GM19099 (cell line): ENCODE results near the gene DUSP14.

Experiments used
- POLR2A ChIP-seq: IDR thresholded peaks from 3 replicates; pipeline ENCODE4 v1.6.1; 2011; ENCODE audit warnings: low read depth; ENCODE audit not compliant: insufficient read length; ENCODE audit errors: extremely low read depth

DUSP14 gene

GRCh38 chr17:37558299-37558698, 68.6 kb downstream of the DUSP14 start:
- no peak for TF ChIP-seq POLR2A

- no peak for TF ChIP-seq POLR2A
Measured at GRCh38 chr17:37562016-37562745, 72.5 kb downstream of the DUSP14 start.
